DND-41 (cell line): ENCODE data around the gene EFCC1.

Experiments used
- EZH2 ChIP-seq: IDR thresholded peaks from 3 replicates; pipeline ENCODE4 v1.6.1; 2012; ENCODE audit warnings: borderline replicate concordance, low read depth, mild to moderate bottlenecking, moderate library complexity, low read length, inconsistent platforms; ENCODE audit not compliant: severe bottlenecking
- TF ChIP-seq, protein P1 (sequence below): IDR thresholded peaks from 2 replicates; pipeline ENCODE4 v1.5.1; 2012; ENCODE audit warnings: borderline replicate concordance, low read length, moderate library complexity, mild to moderate bottlenecking; ENCODE audit not compliant: poor library complexity, severe bottlenecking; ENCODE audit errors: extremely low read depth

DNA sequence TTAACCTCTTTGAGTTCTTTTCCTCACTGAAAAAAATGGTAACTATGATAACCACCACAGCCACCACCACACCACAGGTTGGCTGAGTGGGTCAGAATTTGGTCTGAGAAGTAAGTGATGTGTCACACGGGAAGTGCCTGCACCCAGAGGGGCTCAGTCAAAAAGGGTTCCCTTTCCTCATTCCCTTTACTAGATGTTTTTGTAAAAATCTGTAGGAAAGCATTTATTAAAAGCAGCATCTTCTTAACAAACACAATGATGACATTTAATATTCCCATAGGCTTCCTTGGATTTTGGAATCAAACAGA, 30.4 kb upstream of the EFCC1 start:
- TF ChIP-seq, protein P1, sequence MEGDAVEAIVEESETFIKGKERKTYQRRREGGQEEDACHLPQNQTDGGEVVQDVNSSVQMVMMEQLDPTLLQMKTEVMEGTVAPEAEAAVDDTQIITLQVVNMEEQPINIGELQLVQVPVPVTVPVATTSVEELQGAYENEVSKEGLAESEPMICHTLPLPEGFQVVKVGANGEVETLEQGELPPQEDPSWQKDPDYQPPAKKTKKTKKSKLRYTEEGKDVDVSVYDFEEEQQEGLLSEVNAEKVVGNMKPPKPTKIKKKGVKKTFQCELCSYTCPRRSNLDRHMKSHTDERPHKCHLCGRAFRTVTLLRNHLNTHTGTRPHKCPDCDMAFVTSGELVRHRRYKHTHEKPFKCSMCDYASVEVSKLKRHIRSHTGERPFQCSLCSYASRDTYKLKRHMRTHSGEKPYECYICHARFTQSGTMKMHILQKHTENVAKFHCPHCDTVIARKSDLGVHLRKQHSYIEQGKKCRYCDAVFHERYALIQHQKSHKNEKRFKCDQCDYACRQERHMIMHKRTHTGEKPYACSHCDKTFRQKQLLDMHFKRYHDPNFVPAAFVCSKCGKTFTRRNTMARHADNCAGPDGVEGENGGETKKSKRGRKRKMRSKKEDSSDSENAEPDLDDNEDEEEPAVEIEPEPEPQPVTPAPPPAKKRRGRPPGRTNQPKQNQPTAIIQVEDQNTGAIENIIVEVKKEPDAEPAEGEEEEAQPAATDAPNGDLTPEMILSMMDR: no peak
- no peak for TF ChIP-seq EZH2
